Activated T-cell treated with anti-CD3 and anti-CD28 coated beads for 4 hours (primary cell): Measurements from ENCODE around the gene GABRR2.

ENCODE experiments used
- DNase-seq: peaks from one replicate; pipeline ENCODE4 v3.0.0-alpha.2; 2020

Gene GABRR2

GRCh38 chr6:89290401-89291155 lies 24.5 kb downstream of the GABRR2 start:
- DNase-seq = no peak

GRCh38 chr6:89289710-89290109 lies 25.4 kb downstream of the GABRR2 start:
- no peak for DNase-seq

GRCh38 chr6:89287351-89288028 lies 27.6 kb downstream of the GABRR2 start:
- no peak for DNase-seq

- DNase-seq = no peak
Measured at GRCh38 chr6:89286516-89286915, 28.6 kb downstream of the GABRR2 start.

GRCh38 chr6:89284963-89285735 lies 29.9 kb downstream of the GABRR2 start:
- no peak for DNase-seq

- DNase-seq = no peak
Measured at GRCh38 chr6:89284081-89284480, 31.0 kb downstream of the GABRR2 start.

GRCh38 chr6:89282749-89283148 lies 32.4 kb downstream of the GABRR2 start:
- no peak for DNase-seq

GRCh38 chr6:89281779-89282246 lies 33.3 kb downstream of the GABRR2 start:
- no peak for DNase-seq

GRCh38 chr6:89278956-89279355 lies 36.1 kb downstream of the GABRR2 start:
- no peak for DNase-seq

- no peak for DNase-seq
Measured at GRCh38 chr6:89275900-89276299, 39.2 kb downstream of the GABRR2 start.

- DNase-seq = no peak
Measured at GRCh38 chr6:89273816-89274215, 41.3 kb downstream of the GABRR2 start.

- DNase-seq = no peak
Measured at GRCh38 chr6:89272596-89272995, 42.5 kb downstream of the GABRR2 start.

GRCh38 chr6:89270951-89271721 lies 44.0 kb downstream of the GABRR2 start:
- no peak for DNase-seq

GRCh38 chr6:89269981-89270380 lies 45.1 kb downstream of the GABRR2 start:
- no peak for DNase-seq

- no peak for DNase-seq
Measured at GRCh38 chr6:89269252-89269651, 45.8 kb downstream of the GABRR2 start.

GRCh38 chr6:89268776-89269175 lies 46.3 kb downstream of the GABRR2 start:
- DNase-seq = no peak

- DNase-seq = no peak
Measured at GRCh38 chr6:89267918-89268317, 47.2 kb downstream of the GABRR2 start.

GRCh38 chr6:89264296-89264695 lies 50.8 kb downstream of the GABRR2 start:
- no peak for DNase-seq

GRCh38 chr6:89260832-89261231 lies 54.3 kb downstream of the GABRR2 start:
- no peak for DNase-seq

GRCh38 chr6:89260310-89260709 lies 54.8 kb downstream of the GABRR2 start:
- DNase-seq = no peak

GRCh38 chr6:89258912-89259311 lies 56.2 kb downstream of the GABRR2 start:
- DNase-seq = no peak

GRCh38 chr6:89257781-89258180 lies 57.3 kb downstream of the GABRR2 start:
- no peak for DNase-seq

GRCh38 chr6:89257346-89257745 lies 57.8 kb downstream of the GABRR2 start:
- DNase-seq = no peak
